Activated CD8-positive, alpha-beta T cell treated with anti-CD3 and anti-CD28 coated beads for 36 hours (primary cell): Measurements from ENCODE around the gene TIPRL. TPM values are rescaled to one million over a fixed set of nuclear protein-coding genes. Genes with fewer than 3 reads are reported as not detected.
"Not testable (repeated sequence)": the region's sequence is repeated elsewhere in the genome, so short reads cannot be mapped to it uniquely, and the experiment has no call there.

ENCODE experiments used
- ATAC-seq: fragments of 200-7000 bp; cut with Tn5 transposase; one replicate; pipeline ENCODE4 v1.10.0; 2021; ENCODE audit warnings: mild to moderate bottlenecking, moderate library complexity
- CTCF ChIA-PET: fragments of 350-600 bp; sonication (Branson Sonifier 250); formaldehyde crosslinking; loops from one replicate; lab custom pipeline; 2021; ENCODE audit warnings: antibody characterized with exemption; lab: Charles Lee
- POLR2A ChIA-PET: fragments of 350-600 bp; sonication (Branson Sonifier 250); formaldehyde crosslinking; loops from one replicate; lab custom pipeline; 2021; ENCODE audit warnings: antibody characterized with exemption; lab: Charles Lee
- DNase-seq: peaks from one replicate; pipeline ENCODE4 v3.0.0-alpha.2; 2020
- H3K27ac Mint-ChIP-seq: one replicate; pipeline ENCODE4 v1.8.0; 2021; ENCODE audit warnings: mild to moderate bottlenecking, mixed read lengths
- H3K27me3 Mint-ChIP-seq: one replicate; pipeline ENCODE4 v1.8.0; 2021; ENCODE audit warnings: mixed read lengths
- H3K36me3 Mint-ChIP-seq: one replicate; pipeline ENCODE4 v1.8.0; 2021; ENCODE audit warnings: low read depth, mixed read lengths
- H3K4me1 Mint-ChIP-seq: one replicate; pipeline ENCODE4 v1.8.0; 2021; ENCODE audit warnings: low read depth, mixed read lengths
- H3K4me3 Mint-ChIP-seq: one replicate; pipeline ENCODE4 v1.8.0; 2021; ENCODE audit warnings: mild to moderate bottlenecking, moderate library complexity, mixed read lengths
- H3K9me3 Mint-ChIP-seq: one replicate; pipeline ENCODE4 v1.8.0; 2021; ENCODE audit warnings: mixed read lengths
- CTCF ChIP-seq: fragments of 200-600 bp; IDR thresholded peaks from one replicate; pipeline ENCODE4 v1.8.0; 2022; ENCODE audit warnings: antibody characterized with exemption, mild to moderate bottlenecking
- intact Hi-C: fragments of 100-400 bp; cut with micrococcal nuclease; formaldehyde crosslinking; loops from one replicate; pipeline ENCODE4 v1.10.0; 2022
- total RNA-seq, 2 experiments: library from RNA; stranded (reverse); gene quantifications; one replicate each; pipeline ENCODE4 v1.2.3, GENCODE V29; 2021

The TIPRL gene
- total RNA-seq, 2 experiments from 2014 or later: 52.2 to 52.5 TPM

GRCh38 chr1:168151935-168152334 is 26.8 kb upstream of the TIPRL start:
- Mint-ChIP-seq H3K4me1 (peaks cover 3% of the 10 kb centered on the region), H3K36me3 (no peaks in the 10 kb centered on the region), H3K9me3 (no peaks in the 10 kb centered on the region), H3K27me3 (no peaks in the 10 kb centered on the region), H3K4me3 (no peak overlapping the region), H3K27ac (no peak overlapping the region)
- no peak for TF ChIP-seq CTCF
- ATAC-seq (no peak), DNase-seq (no peak)
- ChIA-PET POLR2A (no interaction called here), CTCF (interaction anchor here (0.9 kb wide), 1 partner anchor 18 kb away, joined by 3 read pairs; no protein-coding TSS in a partner anchor)
- intact Hi-C loops: no loop called here

- DNase-seq, POLR2A ChIA-PET, H3K36me3 Mint-ChIP-seq, ATAC-seq, H3K27me3 Mint-ChIP-seq, H3K9me3 Mint-ChIP-seq, H3K4me1 Mint-ChIP-seq, H3K27ac Mint-ChIP-seq, intact Hi-C loops, H3K4me3 Mint-ChIP-seq, CTCF ChIA-PET: not testable (repeated sequence)
Measured at GRCh38 chr1:168154707-168155106, 24.1 kb upstream of the TIPRL start.

GRCh38 chr1:168155910-168156309 is 22.9 kb upstream of the TIPRL start:
- Mint-ChIP-seq H3K27ac (no peak overlapping the region), H3K27me3 (peaks cover 4% of the 10 kb centered on the region), H3K4me1 (peaks cover 2% of the 10 kb centered on the region), H3K4me3 (no peak overlapping the region), H3K9me3 (peaks cover 16% of the 10 kb centered on the region), H3K36me3 (peaks cover 5% of the 10 kb centered on the region)
- ATAC-seq (no peak), DNase-seq (no peak)
- ChIA-PET POLR2A (no interaction called here), CTCF (no interaction called here)
- TF ChIP-seq CTCF: no peak
- intact Hi-C loops: no loop called here

- ChIA-PET POLR2A (no interaction called here), CTCF (interaction anchor here (0.9 kb wide), 1 partner anchor 12 kb away, joined by 3 read pairs; no protein-coding TSS in a partner anchor)
- H3K4me3 Mint-ChIP-seq: no peak overlapping the region
- H3K36me3 Mint-ChIP-seq: peaks cover 5% of the 10 kb centered on the region
- no peak overlapping the region for H3K27ac Mint-ChIP-seq
- no peak for TF ChIP-seq CTCF
- ATAC-seq (no peak), DNase-seq (no peak)
- peaks cover 2% of the 10 kb centered on the region for H3K4me1 Mint-ChIP-seq
- H3K9me3 Mint-ChIP-seq: peaks cover 16% of the 10 kb centered on the region
- intact Hi-C loops: no loop called here
- H3K27me3 Mint-ChIP-seq: peaks cover 9% of the 10 kb centered on the region
Measured at GRCh38 chr1:168157638-168158037, 21.1 kb upstream of the TIPRL start.

GRCh38 chr1:168159251-168159650 is 19.5 kb upstream of the TIPRL start:
- CTCF ChIA-PET: interaction anchor here (0.6 to 1.0 kb wide), 2 partner anchors 9 to 68 kb away, joined by 3 read pairs; no protein-coding TSS in a partner anchor
- H3K27ac Mint-ChIP-seq: no peak overlapping the region

More at GRCh38 chr1:168159251-168159650, 19.5 kb upstream of the TIPRL start:
- peaks cover 5% of the 10 kb centered on the region for H3K36me3 Mint-ChIP-seq
- peaks cover 16% of the 10 kb centered on the region for H3K9me3 Mint-ChIP-seq
- ATAC-seq: no peak
- no peak for TF ChIP-seq CTCF
- peaks cover 11% of the 10 kb centered on the region for H3K27me3 Mint-ChIP-seq
- POLR2A ChIA-PET: no interaction called here
- intact Hi-C loops: no loop called here
- no peak for DNase-seq
- H3K4me1 Mint-ChIP-seq: peaks cover 2% of the 10 kb centered on the region
- no peak overlapping the region for H3K4me3 Mint-ChIP-seq
